ENCODE data around the gene ALKBH1.
A peak's percentile ranks its signal among the peaks of the same experiment; 100 is the strongest.
"Not testable (repeated sequence)": the region's sequence is repeated elsewhere in the genome, so short reads cannot be mapped to it uniquely, and the experiment has no call there.

The ALKBH1 gene, protein sequence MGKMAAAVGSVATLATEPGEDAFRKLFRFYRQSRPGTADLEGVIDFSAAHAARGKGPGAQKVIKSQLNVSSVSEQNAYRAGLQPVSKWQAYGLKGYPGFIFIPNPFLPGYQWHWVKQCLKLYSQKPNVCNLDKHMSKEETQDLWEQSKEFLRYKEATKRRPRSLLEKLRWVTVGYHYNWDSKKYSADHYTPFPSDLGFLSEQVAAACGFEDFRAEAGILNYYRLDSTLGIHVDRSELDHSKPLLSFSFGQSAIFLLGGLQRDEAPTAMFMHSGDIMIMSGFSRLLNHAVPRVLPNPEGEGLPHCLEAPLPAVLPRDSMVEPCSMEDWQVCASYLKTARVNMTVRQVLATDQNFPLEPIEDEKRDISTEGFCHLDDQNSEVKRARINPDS

GRCh38 chr14:77707724-77708408 is at the start of gene ALKBH1, which contains the start of gene SLIRP:
ALKBH1 (minus strand) TSS chr14:77708023; CDS start chr14:77708004, 19 bp downstream.
SLIRP (plus strand) TSS chr14:77708103; CDS start chr14:77708112, 9 bp downstream.
- peak; percentile 72 for DNase-seq

DNA sequence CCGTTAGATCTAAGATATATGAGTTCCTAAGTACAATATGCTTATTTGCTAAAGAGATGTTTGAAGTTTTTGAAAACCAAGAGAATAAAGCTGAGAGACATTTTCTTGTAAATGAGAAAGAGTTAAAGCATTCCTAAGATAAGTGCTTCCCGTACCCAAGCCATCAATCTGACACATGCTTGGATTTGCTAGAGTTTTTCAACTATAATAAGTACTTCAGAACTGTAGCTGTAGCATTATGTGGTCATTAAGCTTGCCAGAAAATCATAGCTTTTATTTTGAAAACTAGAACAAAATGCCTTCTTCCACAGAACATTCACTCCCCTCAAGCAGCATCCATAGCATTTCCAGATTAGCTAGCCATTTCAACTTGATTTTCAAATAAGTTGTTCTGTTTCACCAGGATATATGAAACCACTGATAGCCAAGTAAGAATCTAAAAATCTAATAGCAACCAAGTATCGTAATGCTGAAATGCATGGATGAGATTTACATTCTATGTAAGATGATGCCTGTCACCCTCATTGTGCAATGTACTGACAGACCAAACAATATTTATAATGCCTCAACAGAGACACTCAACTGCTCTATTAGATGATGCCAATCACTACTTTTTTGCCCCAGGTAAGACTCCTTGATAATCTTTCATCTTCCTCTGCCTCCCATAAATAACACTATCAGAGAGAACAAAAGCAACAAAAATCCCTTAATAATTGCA is 45.1 kb upstream of the ALKBH1 start:
- DNase-seq, result no peak

- DNase-seq, result no peak
Measured at GRCh38 chr14:77752266-77752665, 44.4 kb upstream of the ALKBH1 start.

GRCh38 chr14:77747425-77747824 is 39.6 kb upstream of the ALKBH1 start:
- DNase-seq, result not testable (repeated sequence)

GRCh38 chr14:77746064-77746702 is 38.4 kb upstream of the ALKBH1 start:
- peak; percentile 15 for DNase-seq

DNA sequence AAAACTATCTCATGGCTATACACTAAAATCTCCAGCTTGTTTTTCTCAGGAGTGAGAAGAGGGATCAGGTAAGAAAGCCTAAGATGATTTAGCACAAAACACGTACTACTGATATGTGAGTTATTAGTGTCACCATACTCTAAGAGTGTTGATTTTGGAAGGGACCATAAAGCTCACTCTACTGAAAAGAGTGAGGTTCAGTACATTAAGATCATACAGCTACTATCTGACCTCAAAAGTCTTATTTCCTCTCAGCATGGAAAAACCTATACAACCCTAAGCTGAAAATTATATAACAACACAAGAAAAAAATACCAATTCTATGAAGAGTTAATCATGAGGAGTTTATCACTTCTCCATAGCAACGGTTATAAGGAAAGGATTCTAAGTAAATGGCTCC is 33.6 kb upstream of the ALKBH1 start:
- DNase-seq, result no peak

DNA sequence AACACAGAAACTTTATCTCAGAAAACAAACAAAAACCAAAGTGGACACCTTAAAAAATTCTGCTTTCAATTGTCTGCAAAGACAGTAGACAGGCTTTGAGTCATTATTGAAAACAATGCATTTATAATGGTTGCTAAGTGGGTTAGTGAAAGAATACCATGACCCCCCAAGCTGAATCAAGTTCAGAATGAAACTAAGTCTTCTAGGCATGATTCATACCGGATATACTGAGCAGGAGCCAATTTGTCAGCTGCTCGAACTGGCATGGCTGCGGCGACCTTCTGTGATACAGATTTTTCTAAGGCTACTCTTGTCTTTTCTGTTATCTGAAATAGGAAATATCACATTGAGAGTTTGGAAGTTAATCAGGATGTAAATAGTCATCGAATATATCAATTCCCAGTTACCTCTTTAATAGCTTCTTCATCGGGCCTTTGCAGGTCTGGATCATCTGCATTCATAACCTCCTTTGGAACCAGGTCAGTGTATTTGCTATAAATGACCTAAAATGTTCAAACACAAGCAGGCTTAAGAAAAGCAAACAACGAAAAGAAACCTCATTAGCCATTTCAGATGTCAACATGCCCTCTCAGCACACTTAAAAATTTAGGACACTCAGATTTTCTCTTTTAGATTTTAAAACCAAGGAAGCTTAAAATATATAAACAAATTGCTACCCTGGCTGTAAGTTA is 30.9 kb upstream of the ALKBH1 start:
- DNase-seq, result no peak

DNA sequence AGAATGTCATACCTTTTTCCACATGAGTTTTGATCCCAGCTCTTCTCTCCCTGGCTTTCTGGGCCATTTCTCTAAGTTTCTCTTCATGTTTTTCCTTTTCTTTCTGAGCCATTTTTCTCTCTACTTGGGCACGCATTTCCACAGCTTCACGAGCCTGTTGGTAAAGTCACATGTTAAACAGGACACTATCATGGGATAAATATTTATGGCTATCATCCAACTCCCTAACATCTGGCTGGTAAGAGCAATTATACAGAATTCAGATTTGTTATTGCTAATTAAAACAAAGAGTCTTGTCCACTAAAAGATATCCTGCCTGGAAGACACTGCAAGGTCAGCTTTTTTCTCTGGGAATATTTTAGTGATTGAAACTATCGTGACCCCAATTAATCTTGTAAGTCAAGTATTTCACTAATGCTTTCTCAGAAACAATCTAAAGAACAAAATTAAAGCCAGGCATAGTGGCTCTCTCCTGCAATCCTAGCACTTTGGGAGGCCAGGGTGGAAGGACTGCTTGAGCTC is 23.2 kb upstream of the ALKBH1 start:
- DNase-seq, result no peak

DNA sequence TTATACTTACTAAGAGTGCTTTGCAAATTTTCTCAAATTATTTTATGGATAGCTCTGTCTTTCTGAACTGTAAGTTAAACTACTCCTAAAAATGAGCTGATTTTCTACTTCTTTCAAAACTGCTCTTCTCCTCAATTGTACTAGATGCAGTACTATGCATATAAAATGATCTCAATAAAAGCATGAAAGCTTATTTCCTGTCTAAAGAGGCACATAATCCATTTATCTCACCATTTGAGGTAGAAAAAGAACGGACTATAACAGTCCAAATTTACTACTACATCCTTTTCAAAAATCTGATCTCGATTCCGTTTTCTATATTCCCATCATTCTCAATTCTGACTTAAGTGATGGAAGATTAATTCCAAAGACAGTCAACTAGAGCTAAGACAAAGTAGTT is 14.5 kb upstream of the ALKBH1 start:
- no peak for DNase-seq

DNA sequence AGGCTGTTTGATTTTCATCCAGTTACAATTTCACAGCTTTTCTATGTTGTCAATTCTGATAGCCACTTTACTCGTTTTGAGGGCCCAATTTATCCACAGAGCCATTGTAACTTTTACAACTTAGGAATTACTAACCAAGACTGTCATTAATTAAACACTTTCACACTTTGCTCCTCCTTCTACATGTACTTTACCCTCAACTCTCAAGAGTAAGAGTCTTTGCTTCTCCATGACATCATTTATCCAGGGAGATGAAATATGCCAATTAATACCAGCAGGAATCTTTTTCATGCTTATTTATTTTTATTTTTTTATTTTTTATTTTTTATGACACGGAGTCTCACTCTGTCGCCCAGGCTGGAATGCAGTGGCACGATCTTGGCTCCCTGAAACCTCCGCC is 13.6 kb upstream of the ALKBH1 start:
- DNase-seq, result no peak

DNA sequence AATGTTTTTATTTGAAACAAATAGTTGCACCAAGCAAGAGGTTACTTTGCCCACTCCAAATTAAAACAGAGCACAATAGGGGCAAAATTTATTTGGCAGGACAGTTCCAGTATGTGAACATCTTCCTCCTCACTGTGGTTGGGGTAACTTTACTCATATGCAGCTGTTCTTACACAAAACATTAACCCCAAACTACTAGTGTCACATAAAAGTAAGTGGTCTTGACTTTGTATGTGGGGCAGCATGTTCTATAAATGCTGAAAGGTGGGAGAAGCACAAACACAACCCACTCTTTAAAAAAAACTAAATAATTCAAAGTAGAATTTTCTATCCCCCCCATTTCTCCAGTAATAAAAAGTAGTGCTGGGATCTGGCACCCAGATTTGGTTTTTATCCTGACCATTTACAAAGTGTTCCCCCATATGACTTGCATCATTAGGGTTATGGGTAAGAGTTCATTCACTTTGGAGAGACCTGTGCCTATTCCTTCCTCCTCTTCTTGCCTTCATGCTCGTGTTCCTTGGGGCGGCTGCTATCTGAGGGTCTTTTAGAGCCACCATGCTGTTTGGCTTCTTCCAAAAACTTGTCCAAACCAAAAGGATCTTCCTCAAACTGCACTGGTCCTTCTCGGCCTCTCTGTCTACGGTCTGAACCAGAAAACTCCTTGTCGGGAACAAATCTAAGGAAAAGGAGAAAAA is 9.9 kb upstream of the ALKBH1 start:
- no peak for DNase-seq

- no peak for DNase-seq
Measured at GRCh38 chr14:77714926-77715325, 7.1 kb upstream of the ALKBH1 start.

DNA sequence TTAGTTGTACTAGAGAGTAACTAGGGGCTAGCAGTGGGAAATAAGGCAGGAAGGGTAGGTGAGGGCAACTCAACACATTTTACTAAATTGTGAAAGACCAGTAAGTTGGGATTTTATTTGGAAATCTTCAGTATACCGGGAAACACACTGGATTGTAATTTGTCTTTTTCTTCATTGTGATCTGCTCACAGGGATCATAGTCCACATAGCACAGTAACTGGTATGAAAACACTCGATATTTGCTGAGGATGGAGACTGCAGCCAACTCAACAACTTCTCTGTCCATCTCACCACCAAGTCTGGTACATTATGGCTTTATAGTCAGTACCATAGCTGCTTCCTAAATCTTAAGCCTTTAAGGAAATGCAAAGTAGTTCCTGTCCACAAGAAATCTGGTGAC is 2.5 kb upstream of the ALKBH1 start:
- no peak for DNase-seq

GRCh38 chr14:77709412-77709811 is 1.6 kb upstream of the ALKBH1 start:
- DNase-seq, result no peak

DNA sequence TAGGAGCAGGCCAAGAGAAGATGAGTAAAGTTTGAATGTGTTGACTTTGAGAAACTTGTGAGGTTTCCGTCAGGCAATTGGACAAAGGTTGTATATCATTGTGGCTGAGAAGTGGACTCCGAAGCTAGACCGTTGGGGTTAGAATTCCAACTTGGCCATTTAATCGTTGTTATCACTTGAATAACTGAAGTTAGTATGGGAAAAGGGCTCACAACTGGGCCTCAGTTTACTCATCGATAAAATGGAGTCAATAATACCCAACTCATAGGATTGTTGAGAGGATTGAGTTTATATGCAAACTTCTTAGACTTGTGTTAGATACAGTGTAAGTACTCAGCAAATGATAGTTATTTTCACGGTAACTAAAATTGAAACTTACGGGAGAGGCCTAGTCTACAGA is 926 bp upstream of the ALKBH1 start:
- DNase-seq, result no peak

DNA sequence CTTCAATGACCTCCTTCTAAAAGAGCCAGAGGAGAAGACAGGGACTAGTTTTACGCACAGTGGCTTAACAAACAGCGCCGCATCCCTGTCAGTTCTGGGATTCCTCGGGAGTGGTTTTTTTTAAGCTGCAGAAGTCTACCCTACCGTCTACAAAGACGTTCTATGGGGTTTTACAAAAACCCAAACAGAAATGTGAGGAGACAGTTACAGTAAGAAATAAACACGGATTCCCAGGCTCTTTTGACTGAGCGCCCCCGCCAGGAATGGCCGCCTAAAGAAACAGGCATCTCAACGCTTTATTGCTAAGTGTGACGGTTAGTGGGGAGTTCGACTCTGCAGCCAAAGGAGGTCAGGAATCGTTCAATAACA is 484 bp downstream of the ALKBH1 start:
- no peak for DNase-seq

- DNase-seq, result no peak
Measured at GRCh38 chr14:77691259-77691658, 16.6 kb downstream of the ALKBH1 start.

- no peak for DNase-seq
Measured at GRCh38 chr14:77682158-77682553, 25.7 kb downstream of the ALKBH1 start.

DNA sequence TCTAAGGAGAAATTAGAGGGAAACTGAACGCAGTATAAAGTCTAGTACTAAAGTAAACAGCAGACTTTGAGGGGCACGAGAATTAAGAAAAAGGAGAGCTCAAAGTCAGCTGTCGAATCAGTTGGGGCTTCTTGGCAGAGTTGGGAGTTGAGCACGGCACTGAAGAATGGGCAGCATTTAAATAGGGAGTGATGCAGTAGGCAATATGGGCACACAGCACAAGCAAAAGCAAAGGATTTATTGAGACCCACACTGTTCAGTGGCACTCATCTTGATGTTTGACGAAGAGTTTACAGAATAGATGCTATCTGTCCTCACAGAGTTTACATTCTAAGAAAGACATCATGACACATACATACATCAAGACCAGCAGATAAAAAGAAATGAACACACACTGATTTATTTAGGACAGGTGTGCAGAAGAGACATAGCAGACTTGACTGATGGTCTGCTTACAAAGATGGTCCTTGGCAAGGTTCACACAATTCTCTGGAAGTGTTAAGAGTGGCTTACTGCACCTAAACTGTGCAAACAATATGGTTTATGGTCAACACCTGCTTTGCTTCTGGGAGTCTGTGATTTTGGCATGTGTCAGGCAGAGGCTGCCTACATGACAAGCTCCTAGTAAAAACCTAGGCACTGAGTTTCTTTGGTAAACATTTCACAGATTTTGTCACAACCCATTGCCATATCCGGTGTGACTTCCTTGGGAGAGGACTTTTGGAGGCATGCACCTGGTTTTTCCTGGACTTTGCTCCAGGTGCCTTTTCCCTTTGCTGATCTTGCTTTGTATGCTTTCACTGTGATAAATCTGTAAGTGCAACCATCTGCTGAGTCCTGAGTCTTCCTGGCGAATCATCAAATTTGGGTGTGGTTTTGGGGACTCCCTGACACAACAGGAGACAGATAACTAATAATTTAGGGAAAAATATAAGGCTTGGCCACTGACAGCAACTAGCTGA is 26.3 kb downstream of the ALKBH1 start:
- no peak for DNase-seq

DNA sequence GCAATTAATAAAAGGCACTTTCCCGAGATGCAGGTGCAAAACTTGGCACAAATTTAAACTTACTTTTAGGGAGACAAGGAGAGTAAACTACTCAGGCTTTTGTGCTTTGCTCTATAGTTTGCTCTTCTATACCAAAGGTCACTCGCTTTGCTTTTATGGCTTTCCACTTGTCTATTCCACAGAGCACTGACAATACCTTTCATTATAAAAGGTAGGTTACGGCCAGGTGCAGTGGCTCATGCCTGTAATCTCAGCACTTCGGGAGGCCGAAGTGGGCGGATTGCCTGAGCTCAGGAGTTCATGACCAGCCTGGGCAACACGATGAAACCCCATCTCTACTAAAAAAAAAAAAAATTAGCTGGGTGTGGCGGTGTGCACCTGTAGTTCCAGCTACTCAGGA is 32.9 kb downstream of the ALKBH1 start:
- DNase-seq, result no peak

DNA sequence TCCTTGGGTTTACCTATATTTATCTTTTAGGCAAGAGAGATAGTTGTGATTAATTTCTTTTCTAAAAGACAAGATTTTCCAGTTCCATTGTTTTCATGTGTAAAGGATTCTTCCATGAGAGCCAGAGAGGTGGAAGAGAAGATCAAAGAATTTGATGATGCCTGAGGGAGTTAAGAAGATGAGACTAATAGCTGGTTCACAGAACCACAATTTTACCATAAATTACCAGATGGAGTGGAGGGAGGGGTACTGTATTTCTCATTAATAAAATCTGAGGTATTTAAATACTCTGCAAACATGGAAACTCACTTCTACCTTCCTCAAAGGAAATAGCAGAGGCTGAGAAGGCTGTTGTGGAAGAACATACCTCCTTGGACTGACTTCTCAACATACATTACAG is 34.6 kb downstream of the ALKBH1 start:
- DNase-seq, result no peak

All from NCI-H510A (cell line).